H9 (cell line): ENCODE measurements around the gene FAM221B. TPM values are rescaled to one million over a fixed set of nuclear protein-coding genes. Genes with fewer than 3 reads are reported as not detected.

ENCODE experiments used
- DNase-seq: peaks from one replicate; pipeline ENCODE4 v3.0.0-alpha.2; 2017
- H2AFZ ChIP-seq: one replicate; pipeline ENCODE4 v1.6.1; 2013; ENCODE audit warnings: mild to moderate bottlenecking, low read length, control low read depth, moderate library complexity
- H2AK5ac ChIP-seq: 2 replicates; pipeline ENCODE4 v1.6.1; 2013; ENCODE audit warnings: low read length, control low read depth, mixed read lengths; ENCODE audit not compliant: insufficient read length
- H2BK120ac ChIP-seq: one replicate; pipeline ENCODE4 v1.6.1; 2013; ENCODE audit warnings: low read depth, mild to moderate bottlenecking, low read length, control low read depth, inconsistent platforms; ENCODE audit not compliant: poor library complexity, severe bottlenecking
- H2BK12ac ChIP-seq: 2 replicates; pipeline ENCODE4 v1.6.1; 2013; ENCODE audit warnings: low read length, control low read depth, mixed read lengths, low read depth; ENCODE audit not compliant: insufficient read length
- H2BK15ac ChIP-seq: 2 replicates; pipeline ENCODE4 v1.6.1; 2013; ENCODE audit warnings: low read depth, low read length, control low read depth
- H2BK20ac ChIP-seq: one replicate; pipeline ENCODE4 v1.6.1; 2013; ENCODE audit warnings: low read depth, mild to moderate bottlenecking, low read length, control low read depth, inconsistent platforms; ENCODE audit not compliant: poor library complexity, severe bottlenecking
- H2BK5ac ChIP-seq: 2 replicates; pipeline ENCODE4 v1.6.1; 2013; ENCODE audit warnings: low read length, control low read depth, mixed read lengths; ENCODE audit not compliant: insufficient read length
- H3K14ac ChIP-seq: 2 replicates; pipeline ENCODE4 v1.6.1; 2013; ENCODE audit warnings: low read length, control low read depth; ENCODE audit not compliant: insufficient read depth
- H3K18ac ChIP-seq: 2 replicates; pipeline ENCODE4 v1.6.1; 2013; ENCODE audit warnings: low read depth, mild to moderate bottlenecking, mixed read lengths, low read length, control low read depth; ENCODE audit not compliant: insufficient read length
- H3K23ac ChIP-seq: 2 replicates; pipeline ENCODE4 v1.6.1; 2013; ENCODE audit warnings: low read length, control low read depth, mixed read lengths, low read depth; ENCODE audit not compliant: insufficient read length
- H3K23me2 ChIP-seq: 2 replicates; pipeline ENCODE4 v1.6.1; 2013; ENCODE audit warnings: low read depth, mild to moderate bottlenecking, mixed read lengths, low read length, control low read depth; ENCODE audit not compliant: insufficient read length, poor library complexity, severe bottlenecking
- H3K27ac ChIP-seq: 2 replicates; pipeline ENCODE4 v1.5.1; 2013; ENCODE audit warnings: low read length, control low read depth, mixed read lengths, low read depth; ENCODE audit not compliant: insufficient read length
- H3K27me3 ChIP-seq: 2 replicates; pipeline ENCODE4 v1.6.1; 2013; ENCODE audit warnings: low read length, control low read depth, inconsistent platforms; ENCODE audit not compliant: insufficient read depth
- H3K4ac ChIP-seq: 2 replicates; pipeline ENCODE4 v1.6.1; 2013; ENCODE audit warnings: low read depth, mild to moderate bottlenecking, control low read depth, inconsistent platforms, low read length, moderate library complexity
- H3K4me1 ChIP-seq: 2 replicates; pipeline ENCODE4 v1.6.1; 2013; ENCODE audit warnings: low read length, control low read depth, inconsistent platforms; ENCODE audit not compliant: insufficient read depth
- H3K4me2 ChIP-seq: 2 replicates; pipeline ENCODE4 v1.6.1; 2013; ENCODE audit warnings: low read length, control low read depth, mixed read lengths; ENCODE audit not compliant: insufficient read length, insufficient read depth
- H3K56ac ChIP-seq: 2 replicates; pipeline ENCODE4 v1.6.1; 2013; ENCODE audit warnings: low read depth, mild to moderate bottlenecking, mixed read lengths, low read length, control low read depth; ENCODE audit not compliant: insufficient read length
- H3K79me1 ChIP-seq: 2 replicates; pipeline ENCODE4 v1.6.1; 2013; ENCODE audit warnings: low read depth, mild to moderate bottlenecking, moderate library complexity, low read length, control low read depth, inconsistent platforms; ENCODE audit not compliant: insufficient read depth, poor library complexity, severe bottlenecking
- H3K79me2 ChIP-seq: 2 replicates; pipeline ENCODE4 v1.6.1; 2013; ENCODE audit warnings: low read length, control low read depth, inconsistent platforms; ENCODE audit not compliant: insufficient read depth
- H3K9ac ChIP-seq: 2 replicates; pipeline ENCODE4 v1.6.1; 2013; ENCODE audit warnings: low read length, control low read depth, mixed read lengths; ENCODE audit not compliant: insufficient read length; ENCODE audit errors: extremely low read depth
- H3K9me3 ChIP-seq: one replicate; pipeline ENCODE4 v1.6.1; 2013; ENCODE audit warnings: low read depth, low read length, inconsistent platforms; ENCODE audit not compliant: control insufficient read depth
- H3T11ph ChIP-seq: one replicate; pipeline ENCODE4 v1.6.1; 2013; ENCODE audit warnings: mild to moderate bottlenecking, low read length, control low read depth, inconsistent platforms
- H4K20me1 ChIP-seq: one replicate; pipeline ENCODE4 v1.6.1; 2013; ENCODE audit not compliant: control insufficient read depth, insufficient read length, insufficient read depth
- H4K5ac ChIP-seq: 2 replicates; pipeline ENCODE4 v1.6.1; 2013; ENCODE audit warnings: low read depth, mild to moderate bottlenecking, mixed read lengths, low read length, control low read depth; ENCODE audit not compliant: insufficient read length
- H4K8ac ChIP-seq: replicated peaks from 2 replicates; pipeline ENCODE4 v1.6.1; 2013; ENCODE audit warnings: low read length, control low read depth, mixed read lengths, low read depth; ENCODE audit not compliant: insufficient read length
- H4K91ac ChIP-seq: 2 replicates; pipeline ENCODE4 v1.6.1; 2013; ENCODE audit warnings: low read depth, mild to moderate bottlenecking, moderate library complexity, mixed read lengths, low read length, control low read depth; ENCODE audit not compliant: insufficient read length
- H3K27ac Mint-ChIP-seq, 3 experiments: 2 replicates in 2 of 3; 3 replicates in 1 of 3; pipeline ENCODE4 v1.8.0; 2020 to 2021; ENCODE audit warnings: mixed read lengths in 3 of 3, mild to moderate bottlenecking in 1 of 3, moderate library complexity in 1 of 3
- H3K27me3 Mint-ChIP-seq: 2 replicates; pipeline ENCODE4 v1.8.0; 2021; ENCODE audit warnings: low read depth, mild to moderate bottlenecking, moderate library complexity, mixed read lengths
- H3K36me3 Mint-ChIP-seq, 3 experiments: 2 replicates in 2 of 3; 3 replicates in 1 of 3; pipeline ENCODE4 v1.8.0; 2020 to 2021; ENCODE audit warnings: low read depth in 3 of 3, mixed read lengths in 3 of 3; ENCODE audit not compliant: insufficient read depth in 1 of 3
- H3K4me1 Mint-ChIP-seq, 2 experiments: 2 replicates each; pipeline ENCODE4 v1.8.0; 2020; ENCODE audit warnings: mixed read lengths in 2 of 2
- H3K4me3 Mint-ChIP-seq, 2 experiments: 2 replicates in 1 of 2; 3 replicates in 1 of 2; pipeline ENCODE4 v1.8.0; 2020 to 2021; ENCODE audit warnings: mild to moderate bottlenecking in 2 of 2, mixed read lengths in 2 of 2, moderate library complexity in 1 of 2
- H3K9me3 Mint-ChIP-seq, 2 experiments: 2 replicates in 1 of 2; 3 replicates in 1 of 2; pipeline ENCODE4 v1.8.0; 2020; ENCODE audit warnings: mild to moderate bottlenecking in 2 of 2, mixed read lengths in 2 of 2, moderate library complexity in 1 of 2
- CTCF ChIP-seq: fragments of 200-600 bp; sonication (generic); conservative IDR thresholded peaks from 3 replicates; pipeline ENCODE4 v1.8.0; 2021; ENCODE audit warnings: antibody characterized with exemption, mild to moderate bottlenecking
- WGBS: extraction: QIAGEN DNeasy Blood & Tissue Kit; methylation state at CpG from one replicate; pipeline ENCODE4 v1.1.7; 2013; ENCODE audit warnings: missing lambda C conversion rate, low lambda C conversion rate, mixed read lengths; ENCODE audit not compliant: insufficient read length; ENCODE audit errors: extremely low coverage; 5-methylcytosine and 5-hydroxymethylcytosine counted together
- total RNA-seq: library from RNA; stranded (reverse); gene quantifications from 2 replicates; pipeline ENCODE4 v1.2.1, GENCODE V29; 2021

The FAM221B gene
- total RNA-seq, 1 experiment from 2014 or later = not detected

GRCh38 chr9:35769763-35770162 is 58.8 kb downstream of the FAM221B start:
- Histone ChIP-seq H3K4me2 (no peak overlapping the region), H3K79me1 (no peaks in the 10 kb centered on the region), H3T11ph (no peak overlapping the region), H3K18ac (no peak overlapping the region), H3K27ac (no peak overlapping the region), H3K14ac (no peak overlapping the region), H4K20me1 (no peaks in the 10 kb centered on the region), H2BK120ac (no peak overlapping the region), H3K23me2 (no peaks in the 10 kb centered on the region), H2BK12ac (no peak overlapping the region), H4K91ac (no peak overlapping the region), H3K56ac (no peak overlapping the region), H3K9me3 (no peaks in the 10 kb centered on the region), H2BK20ac (no peak overlapping the region), H3K79me2 (no peaks in the 10 kb centered on the region), H4K8ac (no peak overlapping the region), H2BK15ac (no peak overlapping the region), H3K4ac (no peak overlapping the region), H2BK5ac (no peak overlapping the region), H3K9ac (no peak overlapping the region), H2AFZ (no peak overlapping the region), H2AK5ac (no peak overlapping the region), H4K5ac (no peak overlapping the region), H3K23ac (no peak overlapping the region), H3K27me3 (no peaks in the 10 kb centered on the region), H3K4me1 (no peaks in the 10 kb centered on the region)
- Mint-ChIP-seq H3K27me3 (no peaks in the 10 kb centered on the region), H3K36me3 (no peaks in the 10 kb centered on the region), H3K9me3 (no peaks in the 10 kb centered on the region), H3K4me1 (peaks cover under 1 to 4% of the 10 kb centered on the region in 2 experiments), H3K27ac (no peak overlapping the region), H3K4me3 (no peak overlapping the region)
- no CpG with 5 or more reads among the region's 1 CpG for WGBS
- DNase-seq = no peak
- no peak for TF ChIP-seq CTCF
